Fibroblast of pulmonary artery (primary cell): ENCODE data around the gene GLMP.
A peak's percentile ranks its signal among the peaks of the same experiment; 100 is the strongest.

Source experiments
- DNase-seq: peaks from one replicate; pipeline ENCODE4 v3.0.0-alpha.2; 2010; ENCODE audit warnings: low read depth
- H3K4me3 ChIP-seq: replicated peaks from 2 replicates; pipeline ENCODE4 v1.5.1; 2011; ENCODE audit warnings: low read depth, mild to moderate bottlenecking, control low read depth, low read length, moderate library complexity
- CTCF ChIP-seq: IDR thresholded peaks from 2 replicates; pipeline ENCODE4 v1.5.1; 2011; ENCODE audit warnings: mild to moderate bottlenecking, control low read depth, low read length, inconsistent platforms; ENCODE audit errors: missing control alignments

The GLMP gene

GRCh38 chr1:156253634-156254033, 41.8 kb downstream of the GLMP start:
- H3K4me3 ChIP-seq = no peak overlapping the region
- no peak for TF ChIP-seq CTCF
- no peak for DNase-seq

GRCh38 chr1:156251527-156251926, 44.0 kb downstream of the GLMP start:
- no peak for TF ChIP-seq CTCF
- DNase-seq = peak; percentile 35

GRCh38 chr1:156249593-156249992, 45.9 kb downstream of the GLMP start:
- TF ChIP-seq CTCF = no peak
- no peak overlapping the region for H3K4me3 ChIP-seq
- DNase-seq = no peak

More at GRCh38 chr1:156251527-156251926, 44.0 kb downstream of the GLMP start:
- no peak overlapping the region for H3K4me3 ChIP-seq

GRCh38 chr1:156248323-156248683, 47.2 kb downstream of the GLMP start:
- no peak for DNase-seq
- TF ChIP-seq CTCF = no peak
- no peak overlapping the region for H3K4me3 ChIP-seq

- TF ChIP-seq CTCF = no peak
- H3K4me3 ChIP-seq = no peak within 1 kb of the TSS
- no peak for DNase-seq
Measured at GRCh38 chr1:156247460-156248322, 47.8 kb downstream of the GLMP start, which contains the start of gene PAQR6. PAQR6 (minus strand) TSS chr1:156248056; CDS start chr1:156246731, 1,325 bp downstream.

- DNase-seq = no peak
- H3K4me3 ChIP-seq = no peak overlapping the region
- TF ChIP-seq CTCF = no peak
Measured at GRCh38 chr1:156246781-156247459, 48.6 kb downstream of the GLMP start.
